ENCODE measurements around the gene KCNC4. TPM values are rescaled to one million over a fixed set of nuclear protein-coding genes. Genes with fewer than 3 reads are reported as not detected.

KCNC4 gene
- total and polyA plus RNA-seq, 12 donors: 1.1 to 14.4 (median 9.3) TPM

DNA sequence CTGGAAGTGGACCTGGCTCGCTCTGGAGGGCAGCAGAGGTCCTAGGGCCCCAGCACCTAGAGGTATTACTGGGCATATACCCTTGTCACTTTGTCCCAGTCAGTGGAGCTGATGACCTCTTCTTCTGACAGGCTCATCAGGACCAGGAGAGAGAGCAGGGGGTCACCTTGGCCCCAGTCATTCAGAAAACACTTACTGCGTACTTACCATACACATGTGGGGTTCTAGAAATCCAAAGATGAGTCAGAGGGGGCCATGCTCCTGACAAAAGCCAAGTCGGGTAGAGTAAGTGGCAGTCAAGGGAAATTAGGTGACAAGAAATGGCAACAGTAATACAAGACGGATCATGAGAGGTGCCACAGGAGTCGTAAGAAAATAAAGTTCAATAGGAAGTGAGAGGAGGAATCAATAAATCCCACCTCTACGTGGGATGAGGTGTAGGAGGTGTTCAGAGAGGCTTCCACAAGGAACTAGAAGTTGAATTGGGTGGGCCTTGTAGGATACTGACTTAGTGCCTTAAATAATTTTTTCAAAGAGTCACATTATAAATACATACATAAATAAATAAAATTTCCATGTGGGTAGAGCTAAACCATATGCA, 6.8 kb downstream of the KCNC4 start:
- H3K9me3 ChIP-seq (replicated peaks in 1 of 3): no peaks in the 10 kb centered on the region

DNA sequence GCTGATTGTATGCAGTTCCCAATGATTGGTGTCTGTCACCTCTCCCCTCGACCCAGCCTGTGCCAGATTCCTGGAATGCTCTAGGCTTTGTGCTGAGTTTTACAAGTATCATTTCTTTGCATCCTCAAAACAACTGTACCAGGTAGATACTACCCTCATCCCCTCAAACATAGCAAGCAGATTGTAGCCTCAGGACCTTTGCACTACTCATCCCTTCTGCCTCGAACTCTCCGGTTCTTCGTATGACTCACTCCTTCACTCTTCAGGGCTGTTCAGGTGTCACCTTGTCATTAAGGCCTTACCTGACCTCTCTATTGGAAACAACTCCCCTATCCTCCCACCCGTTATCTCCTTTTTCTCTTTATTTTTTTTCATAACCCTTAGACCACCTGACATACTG, 8.0 kb downstream of the KCNC4 start:
- no peak for TF ChIP-seq CTCF (IDR thresholded peaks at IDR 0.05)
- TF ChIP-seq POLR2A (IDR thresholded peaks at IDR 0.05): no peak
- no peak for DNase-seq
- H3K4me1 ChIP-seq (replicated peaks in 1 of 2): peaks cover 3 to 29% of the 10 kb centered on the region in 2 donors
- no peak overlapping the region for H3K27ac ChIP-seq
- H3K4me3 ChIP-seq: no peak overlapping the region
- H3K9me3 ChIP-seq (replicated peaks in 1 of 3): no peaks in the 10 kb centered on the region
- H3K36me3 ChIP-seq (replicated peaks in 1 of 2): peaks cover 0 to under 1% of the 10 kb centered on the region in 2 donors
- WGBS, 4 donors: 89 to 95% (median 91%) methylated on average over 5 of the region's 5 CpGs
- intact Hi-C loops (cut with DNase I): no loop called here
- H3K27me3 ChIP-seq: no peaks in the 10 kb centered on the region

More for the DNA sequence above, 6.8 kb downstream of the KCNC4 start:
- DNase-seq: no peak
- H3K4me3 ChIP-seq: no peak overlapping the region
- no peak for TF ChIP-seq CTCF (IDR thresholded peaks at IDR 0.05)
- TF ChIP-seq POLR2A (IDR thresholded peaks at IDR 0.05): no peak
- H3K27ac ChIP-seq: peak overlapping the region in 1 of 5 donors; percentile 94
- intact Hi-C loops (cut with DNase I): no loop called here
- H3K27me3 ChIP-seq: no peaks in the 10 kb centered on the region
- H3K36me3 ChIP-seq (replicated peaks in 1 of 2): no peaks in the 10 kb centered on the region
- H3K4me1 ChIP-seq (replicated peaks in 1 of 2): peaks cover 3 to 34% of the 10 kb centered on the region in 2 donors
- 88 to 95% (median 94%) methylated on average over 6 of the region's 6 CpGs for WGBS, 4 donors

DNA sequence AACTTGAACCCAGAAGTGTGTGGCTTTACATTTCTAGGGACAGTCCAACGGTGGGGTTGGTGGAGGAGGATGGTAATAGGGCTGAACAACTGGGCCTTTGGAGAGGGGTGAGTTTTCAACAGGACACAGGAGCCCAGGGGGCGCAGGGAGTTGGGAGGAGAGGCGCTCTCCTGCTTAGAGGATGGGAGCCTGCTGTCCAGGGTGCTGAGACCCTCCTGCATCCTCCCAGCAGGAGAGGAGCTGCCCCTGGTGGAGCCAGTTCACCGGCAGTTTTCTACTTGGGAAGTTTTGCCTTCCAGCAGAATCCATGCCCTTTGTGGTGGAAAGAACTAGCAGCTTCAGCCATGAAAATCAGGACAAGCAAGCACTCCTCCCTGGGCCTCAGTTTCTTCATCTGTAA, 8.6 kb downstream of the KCNC4 start:
- TF ChIP-seq POLR2A (IDR thresholded peaks at IDR 0.05): no peak
- TF ChIP-seq CTCF (IDR thresholded peaks at IDR 0.05): no peak
- Histone ChIP-seq H3K36me3 (replicated peaks in 1 of 2) (peaks cover 0 to 6% of the 10 kb centered on the region in 2 donors), H3K27me3 (no peaks in the 10 kb centered on the region), H3K4me1 (replicated peaks in 1 of 2) (peaks cover 3 to 25% of the 10 kb centered on the region in 2 donors), H3K9me3 (replicated peaks in 1 of 3) (no peaks in the 10 kb centered on the region), H3K4me3 (no peak overlapping the region), H3K27ac (no peak overlapping the region)
- no peak for DNase-seq
- intact Hi-C loops (cut with DNase I): no loop called here
- 82 to 93% (median 89%) methylated on average over 4 of the region's 4 CpGs for WGBS, 4 donors

DNA sequence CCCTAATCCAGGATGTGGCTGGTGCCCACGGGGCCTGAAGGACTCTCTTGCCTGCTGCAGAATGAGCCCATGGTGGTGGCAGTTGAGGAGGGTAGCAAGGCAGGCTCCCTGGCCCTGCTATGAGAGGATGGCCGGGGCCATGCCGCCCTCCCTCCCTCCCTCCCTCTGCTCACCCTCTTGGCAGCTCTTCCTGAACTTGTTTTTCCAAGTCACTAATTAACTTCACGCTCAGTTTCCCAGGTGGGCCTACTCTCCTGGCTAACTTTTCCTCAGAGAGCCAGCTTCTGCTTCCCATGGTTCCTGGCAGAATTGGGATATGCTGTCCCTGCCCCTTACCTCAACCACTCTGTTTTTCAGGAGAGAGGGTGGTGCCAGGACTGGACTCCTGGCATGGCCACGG, 10.2 kb downstream of the KCNC4 start:
- H3K36me3 ChIP-seq (replicated peaks in 1 of 2): peaks cover 0 to 10% of the 10 kb centered on the region in 2 donors
- no peaks in the 10 kb centered on the region for H3K9me3 ChIP-seq (replicated peaks in 1 of 3)
- no peak overlapping the region for H3K27ac ChIP-seq
- TF ChIP-seq POLR2A (IDR thresholded peaks at IDR 0.05) (no peak), CTCF (IDR thresholded peaks at IDR 0.05) (no peak)
- H3K4me3 ChIP-seq: no peak overlapping the region
- intact Hi-C loops (cut with DNase I): no loop called here
- peaks cover 0 to 9% of the 10 kb centered on the region in 2 donors for H3K4me1 ChIP-seq (replicated peaks in 1 of 2)
- 87 to 96% (median 92%) methylated on average over 5 of the region's 5 CpGs for WGBS, 4 donors
- no peak for DNase-seq
- no peaks in the 10 kb centered on the region for H3K27me3 ChIP-seq
